ENCODE measurements around the gene TIRAP. TPM values are rescaled to one million over a fixed set of nuclear protein-coding genes. Genes with fewer than 3 reads are reported as not detected.

Gene TIRAP
- total RNA-seq, 4 donors from 2014 or later, result 14.9 to 35.8 (median 31.8) TPM

- TF ChIP-seq, protein P1, sequence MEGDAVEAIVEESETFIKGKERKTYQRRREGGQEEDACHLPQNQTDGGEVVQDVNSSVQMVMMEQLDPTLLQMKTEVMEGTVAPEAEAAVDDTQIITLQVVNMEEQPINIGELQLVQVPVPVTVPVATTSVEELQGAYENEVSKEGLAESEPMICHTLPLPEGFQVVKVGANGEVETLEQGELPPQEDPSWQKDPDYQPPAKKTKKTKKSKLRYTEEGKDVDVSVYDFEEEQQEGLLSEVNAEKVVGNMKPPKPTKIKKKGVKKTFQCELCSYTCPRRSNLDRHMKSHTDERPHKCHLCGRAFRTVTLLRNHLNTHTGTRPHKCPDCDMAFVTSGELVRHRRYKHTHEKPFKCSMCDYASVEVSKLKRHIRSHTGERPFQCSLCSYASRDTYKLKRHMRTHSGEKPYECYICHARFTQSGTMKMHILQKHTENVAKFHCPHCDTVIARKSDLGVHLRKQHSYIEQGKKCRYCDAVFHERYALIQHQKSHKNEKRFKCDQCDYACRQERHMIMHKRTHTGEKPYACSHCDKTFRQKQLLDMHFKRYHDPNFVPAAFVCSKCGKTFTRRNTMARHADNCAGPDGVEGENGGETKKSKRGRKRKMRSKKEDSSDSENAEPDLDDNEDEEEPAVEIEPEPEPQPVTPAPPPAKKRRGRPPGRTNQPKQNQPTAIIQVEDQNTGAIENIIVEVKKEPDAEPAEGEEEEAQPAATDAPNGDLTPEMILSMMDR (IDR thresholded peaks at IDR 0.05), result no peak
- no peak for TF ChIP-seq POLR2A (IDR thresholded peaks at IDR 0.05)
- Histone ChIP-seq H3K27ac (no peak overlapping the region), H3K27me3 (no peaks in the 10 kb centered on the region), H3K4me1 (no peaks in the 10 kb centered on the region), H3K9me3 (no peaks in the 10 kb centered on the region), H3K36me3 (peaks cover 0 to 58% (median 0%) of the 10 kb centered on the region in 3 donors), H3K4me3 (no peak overlapping the region)
- DNase-seq, result no peak
Measured at GRCh38 chr11:126256216-126256615, 26.7 kb upstream of the TIRAP start.

DNA sequence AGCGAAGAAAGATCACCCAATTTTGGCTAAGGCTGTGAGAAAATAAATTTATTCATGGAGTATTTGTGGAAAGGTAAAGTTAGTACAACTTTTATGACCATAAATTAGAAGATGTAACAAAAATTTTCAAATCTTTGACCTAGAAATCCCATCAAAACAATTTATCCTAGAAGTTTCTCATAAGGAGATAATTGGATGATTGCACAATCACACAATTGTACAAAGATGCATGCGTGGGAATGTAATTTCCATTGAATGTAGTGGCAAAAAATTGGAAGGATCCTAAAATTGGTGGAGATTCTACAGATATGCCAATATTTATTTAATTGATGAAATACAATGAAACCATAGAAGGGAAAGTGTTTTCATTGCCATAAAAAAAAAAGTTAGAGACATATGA, 25.7 kb upstream of the TIRAP start:
- peaks cover 0 to 58% (median 0%) of the 10 kb centered on the region in 3 donors for H3K36me3 ChIP-seq

GRCh38 chr11:126257764-126258163, 25.1 kb upstream of the TIRAP start:
- no peaks in the 10 kb centered on the region for H3K9me3 ChIP-seq
- H3K27ac ChIP-seq, result no peak overlapping the region
- no peak overlapping the region for H3K4me3 ChIP-seq
- H3K4me1 ChIP-seq, result no peaks in the 10 kb centered on the region
- no peak for DNase-seq
- no peaks in the 10 kb centered on the region for H3K27me3 ChIP-seq
- no peak for TF ChIP-seq POLR2A (IDR thresholded peaks at IDR 0.05)
- TF ChIP-seq, protein P1 (IDR thresholded peaks at IDR 0.05), result no peak
- peaks cover 0 to 58% (median 0%) of the 10 kb centered on the region in 3 donors for H3K36me3 ChIP-seq

More for the DNA sequence above, 25.7 kb upstream of the TIRAP start:
- Histone ChIP-seq H3K9me3 (no peaks in the 10 kb centered on the region), H3K27me3 (no peaks in the 10 kb centered on the region), H3K27ac (no peak overlapping the region), H3K4me1 (no peaks in the 10 kb centered on the region), H3K4me3 (no peak overlapping the region)
- TF ChIP-seq, protein P1 (IDR thresholded peaks at IDR 0.05), result no peak
- no peak for TF ChIP-seq POLR2A (IDR thresholded peaks at IDR 0.05)
- no peak for DNase-seq

GRCh38 chr11:126262216-126262615, 20.7 kb upstream of the TIRAP start:
- H3K4me3 ChIP-seq, result no peak overlapping the region
- DNase-seq, result no peak
- H3K4me1 ChIP-seq, result peaks cover 0 to 10% (median 0%) of the 10 kb centered on the region in 4 donors
- H3K27ac ChIP-seq, result no peak overlapping the region
- H3K9me3 ChIP-seq, result no peaks in the 10 kb centered on the region
- peaks cover 0 to 73% (median 2%) of the 10 kb centered on the region in 3 donors for H3K36me3 ChIP-seq
- TF ChIP-seq POLR2A (IDR thresholded peaks at IDR 0.05), result no peak
- TF ChIP-seq, protein P1 (IDR thresholded peaks at IDR 0.05), result no peak
- H3K27me3 ChIP-seq, result no peaks in the 10 kb centered on the region

GRCh38 chr11:126263489-126263888, 19.4 kb upstream of the TIRAP start:
- Histone ChIP-seq H3K27ac (no peak overlapping the region), H3K9me3 (no peaks in the 10 kb centered on the region), H3K27me3 (no peaks in the 10 kb centered on the region), H3K36me3 (peaks cover 0 to 63% (median 2%) of the 10 kb centered on the region in 3 donors), H3K4me3 (no peak overlapping the region), H3K4me1 (peaks cover 0 to 18% (median 0%) of the 10 kb centered on the region in 4 donors)
- DNase-seq, result no peak
- no peak for TF ChIP-seq POLR2A (IDR thresholded peaks at IDR 0.05)
- TF ChIP-seq, protein P1 (IDR thresholded peaks at IDR 0.05), result no peak

GRCh38 chr11:126265811-126266210, 17.1 kb upstream of the TIRAP start:
- DNase-seq, result no peak
- Histone ChIP-seq H3K4me3 (no peak overlapping the region), H3K27me3 (no peaks in the 10 kb centered on the region), H3K9me3 (no peaks in the 10 kb centered on the region), H3K4me1 (peaks cover 0 to 18% (median 2%) of the 10 kb centered on the region in 4 donors), H3K36me3 (peaks cover 0 to 63% (median 2%) of the 10 kb centered on the region in 3 donors), H3K27ac (no peak overlapping the region)
- no peak for TF ChIP-seq POLR2A (IDR thresholded peaks at IDR 0.05)
- TF ChIP-seq, protein P1 (IDR thresholded peaks at IDR 0.05), result peak in 3 of 6 experiments; percentile 24 to 37 (median 24)
